Heart left ventricle (tissue), 13 donors: Measurements from ENCODE around the gene WDR35.

ENCODE experiments used
- CTCF ChIP-seq, 12 donors: fragments of 200-600 bp; sonication (generic) in 4 of 12; IDR thresholded peaks; one replicate each; pipeline versions ENCODE4 v1.5.0 to v1.8.0; 2018 to 2022; ENCODE audit warnings: antibody characterized with exemption in 12 of 12, mild to moderate bottlenecking in 5 of 12
- POLR2A ChIP-seq, 2 donors: fragments of 450-650 bp; IDR thresholded peaks; one replicate each; pipeline ENCODE4 v1.6.1; 2017; ENCODE audit warnings: antibody characterized with exemption in 2 of 2, mild to moderate bottlenecking in 2 of 2, moderate library complexity in 2 of 2
- donor health status: ischemic (EF 13 %, LVEDD 7.1; RV severe dilation, severe dysfunction).
- donor health status: DM: no; HTN: yes; CAD: no.
- donor health status: DM: no; HTN: no; CAD: no.
- donor health status: ischemic (EF 25% LVEDD 6.9; RV normal size, moderate dysfunction).
- donor health status: ischemic (EF 25% LVEDD 5.7; RV mildly dilated, moderate dysfunction).
- donor health status: ischemic (EF 35%, LVEDD 5.7; RV mildly dilated, moderate dysfunction).
- donor health status: nonischemic (EF 11% LVEDD 7.7; RV severe dilation, severe dysfunction).
- donor health status: DM: yes; HTN: yes; CAD: no.
- donor health status: PGD.
- donor health status: ischemic (EF 29% LVEDD 5.4; RV normal size, mild dysfunction).
- donor health status: nonischemic (EF 23%, LVEDD 6.1; RV moderate dilation, normal function).

GRCh38 chr2:19897623-19898245 lies 92.2 kb downstream of the WDR35 start:
- TF ChIP-seq CTCF (IDR thresholded peaks at IDR 0.05) (no peak), POLR2A (IDR thresholded peaks at IDR 0.05) (no peak)
